HG03354 (cell line): ENCODE measurements around the gene DGKE.

Experiments
- ATAC-seq: cut with Tn5 transposase; IDR thresholded peaks from one replicate; pipeline ENCODE4 v1.9.1; 2021; ENCODE audit warnings: mild to moderate bottlenecking; ENCODE audit not compliant: unreplicated experiment, poor library complexity, severe bottlenecking

DGKE gene

DNA sequence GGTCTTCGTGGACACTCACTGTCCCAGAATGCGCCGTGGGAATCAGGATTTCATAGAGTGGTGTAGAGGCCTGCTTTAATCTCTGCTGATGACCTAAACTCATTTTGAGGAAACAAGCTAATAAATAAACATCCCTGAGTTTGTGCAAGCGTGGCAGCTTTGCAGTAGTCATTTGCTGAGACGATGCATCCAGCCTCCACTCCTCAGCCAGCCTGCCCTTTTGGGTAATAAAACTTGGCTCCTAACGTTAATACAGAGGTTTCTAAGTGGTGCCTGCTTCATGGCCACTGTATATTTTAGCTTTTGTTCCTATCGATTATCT is 1.3 kb downstream of the DGKE start:
- no peak for ATAC-seq

DNA sequence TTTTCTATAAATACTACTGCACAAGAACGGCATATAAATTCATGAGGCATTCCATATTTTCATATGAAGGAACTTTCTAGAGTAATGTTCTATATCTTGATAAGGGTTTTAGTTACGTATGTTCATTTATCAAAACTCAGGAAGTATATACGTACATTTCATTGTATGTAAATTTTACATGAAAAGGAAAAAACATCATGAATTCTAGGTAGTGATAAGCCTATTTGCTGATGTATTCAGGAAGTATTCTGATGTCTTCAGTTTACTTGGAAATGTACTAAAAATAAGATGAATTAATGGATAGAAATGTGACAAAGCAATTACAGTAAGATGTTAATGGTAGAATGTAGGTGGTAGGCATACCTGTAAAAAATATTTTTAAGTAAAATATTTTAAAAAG is 4.7 kb downstream of the DGKE start:
- no peak for ATAC-seq

- ATAC-seq, result no peak
These were observed 8.6 kb downstream of the DGKE start for GRCh38 chr17:56842577-56842976.

- ATAC-seq, result no peak
These were observed 12.0 kb downstream of the DGKE start for GRCh38 chr17:56845934-56846333.

GRCh38 chr17:56847106-56847505 is 13.2 kb downstream of the DGKE start:
- no peak for ATAC-seq

DNA sequence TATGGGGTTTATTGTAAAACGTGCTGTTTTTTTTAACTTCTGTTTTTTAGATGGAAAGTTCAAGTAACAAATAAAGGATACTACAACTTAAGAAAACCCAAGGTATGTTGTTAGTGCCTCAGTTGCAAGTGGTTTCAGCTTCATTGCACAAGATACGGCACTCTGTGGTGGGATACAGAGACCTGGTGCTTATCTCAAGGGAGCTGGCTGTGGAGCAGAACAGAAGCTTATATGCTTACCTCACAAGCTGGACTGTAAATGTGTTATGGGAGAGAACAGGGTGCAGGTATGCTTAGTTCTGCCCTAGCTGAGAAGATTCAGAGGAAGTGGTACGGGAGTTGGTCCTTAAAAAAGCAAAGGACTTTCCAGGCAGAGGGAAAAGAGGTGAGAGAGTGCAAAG is 15.2 kb downstream of the DGKE start:
- no peak for ATAC-seq

DNA sequence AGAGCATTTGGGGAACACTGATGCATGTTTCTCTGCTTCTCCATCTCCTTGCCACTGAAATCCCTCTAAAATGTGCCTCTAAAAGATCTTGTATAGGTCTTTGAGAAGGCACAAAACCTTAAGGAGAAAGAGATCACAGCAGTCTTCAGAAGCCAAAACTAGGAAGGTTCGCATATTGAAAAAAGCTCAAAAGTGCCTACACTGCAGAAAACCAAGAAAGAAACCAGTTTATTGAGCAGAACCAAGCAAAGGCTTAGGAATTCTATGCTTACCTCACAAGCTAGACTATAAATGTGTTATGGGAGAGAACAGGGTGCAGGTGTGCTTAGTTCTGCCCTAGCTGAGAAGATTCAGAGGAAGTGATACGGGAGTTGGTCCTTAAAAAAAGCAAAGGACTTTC is 16.6 kb downstream of the DGKE start:
- no peak for ATAC-seq

- peak; percentile 50 for ATAC-seq
These were observed 17.1 kb downstream of the DGKE start for GRCh38 chr17:56851008-56851407.

DNA sequence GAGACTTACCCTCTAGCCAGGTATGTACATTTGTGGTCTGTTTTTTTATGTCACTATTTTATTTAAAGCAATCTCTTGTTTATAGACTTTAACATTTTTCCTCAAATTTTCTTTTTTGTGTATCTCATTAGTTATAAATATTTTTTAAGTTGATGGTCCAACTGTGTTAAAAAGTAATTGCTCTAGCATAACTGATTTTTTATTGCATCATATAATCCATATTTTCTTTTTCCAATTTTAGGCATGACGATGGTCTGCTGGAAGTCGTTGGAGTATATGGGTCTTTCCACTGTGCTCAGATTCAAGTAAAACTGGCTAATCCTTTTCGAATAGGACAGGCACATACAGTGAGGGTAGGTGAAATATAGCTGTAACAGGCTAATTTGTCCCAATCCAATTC is 27.9 kb downstream of the DGKE start:
- ATAC-seq, result no peak

GRCh38 chr17:56863974-56864373 is 30.0 kb downstream of the DGKE start:
- ATAC-seq, result no peak

GRCh38 chr17:56866076-56866475 is 32.1 kb downstream of the DGKE start:
- ATAC-seq, result no peak

- no peak for ATAC-seq
These were observed 32.5 kb downstream of the DGKE start for GRCh38 chr17:56866496-56866895.

GRCh38 chr17:56867948-56868376 is 34.0 kb downstream of the DGKE start:
- no peak for ATAC-seq

DNA sequence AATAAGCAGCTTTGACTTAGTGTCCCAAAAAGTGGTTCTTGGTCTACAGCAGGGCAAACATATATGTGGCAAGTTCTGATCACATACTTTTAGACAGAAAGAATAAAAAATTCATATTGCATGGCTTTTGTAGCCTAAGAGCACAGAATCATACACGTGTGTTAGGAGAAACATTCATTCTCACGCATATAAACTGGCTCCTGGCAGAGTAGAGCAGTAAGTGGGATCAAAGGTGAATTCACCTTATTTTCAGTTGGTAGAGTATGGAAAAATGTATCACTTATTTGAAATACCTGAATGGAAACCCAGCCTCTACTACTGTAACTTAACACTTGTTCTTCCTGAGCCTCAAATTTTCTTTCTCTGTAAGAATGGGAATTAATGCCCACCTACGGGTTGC is 34.8 kb downstream of the DGKE start:
- ATAC-seq, result no peak

GRCh38 chr17:56870081-56870651 is 36.2 kb downstream of the DGKE start:
- ATAC-seq, result no peak

DNA sequence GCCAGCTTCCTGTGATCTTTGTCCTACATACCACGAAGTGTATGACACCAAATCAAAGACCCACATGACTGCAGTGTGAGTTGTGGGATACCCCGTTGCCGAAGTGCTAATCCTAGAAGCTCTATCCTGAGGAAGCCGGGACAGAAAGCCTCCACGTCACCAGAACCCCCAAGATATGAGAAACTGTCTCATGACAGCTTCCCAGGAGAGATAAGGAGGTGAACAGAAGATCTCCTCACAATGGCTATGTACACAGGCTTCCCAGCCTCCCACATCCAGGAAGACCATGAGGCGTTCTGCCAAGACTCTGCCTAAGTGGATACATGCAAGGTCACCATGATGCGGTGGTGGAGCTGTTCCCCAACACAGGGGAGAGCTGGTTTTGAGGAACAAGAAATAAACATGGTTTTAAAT is 42.8 kb downstream of the DGKE start:
- no peak for ATAC-seq

DNA sequence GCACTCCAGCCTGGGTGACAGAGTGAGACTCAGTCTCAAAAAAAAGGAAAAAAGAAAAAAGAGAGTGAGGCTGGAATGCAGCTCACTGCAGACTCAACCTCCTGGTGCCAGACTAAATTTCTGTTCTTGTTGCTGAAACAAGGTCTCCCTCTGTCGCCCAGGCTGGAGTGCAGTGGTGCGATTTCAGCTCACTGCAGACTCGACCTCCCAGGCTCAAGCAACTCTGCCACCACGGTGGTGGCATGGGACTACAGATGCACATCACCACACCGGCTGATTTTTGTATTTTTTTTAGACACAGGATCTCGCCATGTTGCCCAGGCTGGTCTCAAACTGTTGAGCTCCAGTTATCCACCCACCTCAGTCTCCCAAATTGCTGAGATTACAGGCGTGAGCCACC is 45.3 kb downstream of the DGKE start:
- ATAC-seq, result no peak

- ATAC-seq, result no peak
These were observed 46.2 kb downstream of the DGKE start for GRCh38 chr17:56880133-56880532.

GRCh38 chr17:56880571-56880970 is 46.6 kb downstream of the DGKE start:
- no peak for ATAC-seq

DNA sequence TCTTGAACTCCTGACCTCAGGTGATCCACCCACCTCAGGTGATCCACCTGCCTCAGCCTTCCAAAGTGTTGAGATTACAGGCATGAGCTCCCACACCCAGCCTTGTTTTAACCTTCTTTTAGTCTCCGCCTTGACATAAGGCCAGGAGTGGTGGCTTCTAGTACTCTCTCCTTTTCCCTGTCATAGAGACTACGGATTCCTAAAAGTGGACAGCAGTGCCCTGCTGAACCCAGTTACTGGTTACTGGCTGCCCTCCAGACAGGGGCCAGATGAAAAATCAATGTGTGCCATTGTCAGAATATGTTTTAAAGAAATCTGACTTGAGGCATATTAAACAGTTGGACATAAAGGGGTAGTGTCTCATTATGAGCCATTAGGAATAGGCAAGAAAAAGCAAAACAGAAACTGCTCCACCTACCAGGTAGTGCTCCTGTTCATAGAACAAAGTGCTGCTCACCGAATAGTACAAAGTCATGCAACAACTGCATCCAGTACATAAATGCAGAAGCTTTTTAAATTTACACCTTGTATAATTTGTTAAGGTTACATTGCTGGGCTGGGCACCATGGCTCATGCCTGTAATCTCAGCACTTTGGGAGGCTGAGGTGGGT is 47.8 kb downstream of the DGKE start:
- ATAC-seq, result no peak

- ATAC-seq, result no peak
These were observed 49.7 kb downstream of the DGKE start for GRCh38 chr17:56883616-56884015.
